RWPE2 (cell line): ENCODE measurements around the gene EPO.
A peak's percentile ranks its signal among the peaks of the same experiment; 100 is the strongest.

Experiments
- ATAC-seq: fragments of 200-7000 bp; cut with Tn5 transposase; 3 replicates; pipeline ENCODE4 v1.9.1; 2021; ENCODE audit warnings: low read depth
- DNase-seq: peaks from one replicate; pipeline ENCODE4 v3.0.0-alpha.2; 2020; ENCODE audit warnings: low spot score
- H3K27ac ChIP-seq: fragments of 450-650 bp; 2 replicates; pipeline ENCODE4 v1.5.1; 2017; ENCODE audit warnings: mild to moderate bottlenecking; ENCODE audit not compliant: poor library complexity, severe bottlenecking
- H3K27me3 ChIP-seq: fragments of 250-450 bp; sonication (Bioruptor Pico); 2 replicates; pipeline ENCODE4 v1.5.1; 2021; ENCODE audit warnings: mild to moderate bottlenecking, moderate library complexity; ENCODE audit not compliant: insufficient read depth, poor library complexity, severe bottlenecking
- H3K36me3 ChIP-seq: fragments of 250-450 bp; sonication (Bioruptor Pico); 2 replicates; pipeline ENCODE4 v1.5.1; 2020; ENCODE audit warnings: low read depth, mild to moderate bottlenecking, moderate library complexity
- H3K4me1 ChIP-seq: fragments of 250-450 bp; sonication (Bioruptor Pico); 2 replicates; pipeline ENCODE4 v1.5.1; 2021; ENCODE audit warnings: mild to moderate bottlenecking, moderate library complexity; ENCODE audit not compliant: insufficient read depth, poor library complexity, severe bottlenecking
- H3K4me3 ChIP-seq: fragments of 250-450 bp; sonication (Bioruptor Pico); 2 replicates; pipeline ENCODE4 v1.5.1; 2021; ENCODE audit warnings: mild to moderate bottlenecking, moderate library complexity; ENCODE audit not compliant: severe bottlenecking
- H3K9me3 ChIP-seq: fragments of 250-450 bp; sonication (Bioruptor Pico); 2 replicates; pipeline ENCODE4 v1.5.1; 2021; ENCODE audit warnings: mild to moderate bottlenecking, moderate library complexity; ENCODE audit not compliant: severe bottlenecking
- CTCF ChIP-seq: fragments of 450-650 bp; IDR thresholded peaks from one replicate; pipeline ENCODE4 v1.5.1; 2017; ENCODE audit warnings: mild to moderate bottlenecking, moderate library complexity; ENCODE audit not compliant: poor library complexity, severe bottlenecking

The EPO gene

DNA sequence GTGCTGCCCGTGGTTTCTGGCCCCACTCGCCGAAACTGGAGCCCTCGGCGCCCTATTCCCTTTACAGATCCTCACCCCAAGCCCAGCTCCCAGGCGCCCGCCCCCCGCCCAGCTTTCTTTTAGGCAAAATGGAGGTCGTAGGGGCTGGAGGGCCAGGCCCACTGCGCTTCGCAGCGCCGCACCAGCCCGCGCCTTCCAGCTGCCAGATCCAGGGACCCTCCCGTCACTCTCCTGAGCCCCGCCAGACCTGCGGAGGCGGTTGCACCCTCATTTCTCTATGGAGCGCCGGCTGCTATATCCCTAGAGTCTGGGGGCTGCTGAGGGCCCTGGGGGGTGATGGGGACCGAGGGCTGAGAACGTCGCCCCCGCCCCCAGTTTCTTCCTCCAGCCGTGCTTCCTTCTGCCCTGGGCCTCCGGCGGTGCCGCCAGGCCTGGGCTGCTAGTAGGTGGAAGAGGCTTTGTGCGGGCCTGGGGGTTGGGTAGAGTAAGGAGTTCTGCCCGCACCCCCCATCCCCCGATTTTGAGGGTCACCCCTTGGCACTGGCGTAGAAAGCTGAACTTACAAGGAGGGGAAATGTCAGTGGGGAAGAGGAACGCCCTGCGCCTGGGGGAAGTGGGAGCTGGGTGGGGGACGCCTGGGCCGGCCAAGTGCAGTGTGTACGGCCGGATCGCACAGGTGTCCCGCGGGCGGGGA, 45.7 kb upstream of the EPO start:
- Histone ChIP-seq H3K4me1 (no peaks in the 10 kb centered on the region), H3K4me3 (peak overlapping the region; percentile 92), H3K27me3 (no peaks in the 10 kb centered on the region), H3K27ac (peak overlapping the region; percentile 75), H3K36me3 (peaks cover 33% of the 10 kb centered on the region), H3K9me3 (no peaks in the 10 kb centered on the region)
- DNase-seq (no peak), ATAC-seq (no peak)
- no peak for TF ChIP-seq CTCF

GRCh38 chr7:100675105-100675451, 45.2 kb upstream of the EPO start:
- peaks cover 35% of the 10 kb centered on the region for H3K36me3 ChIP-seq
- no peaks in the 10 kb centered on the region for H3K9me3 ChIP-seq
- no peaks in the 10 kb centered on the region for H3K4me1 ChIP-seq
- DNase-seq (no peak), ATAC-seq (no peak)
- H3K27ac ChIP-seq: peak overlapping the region; percentile 75
- peak overlapping the region; percentile 92 for H3K4me3 ChIP-seq
- H3K27me3 ChIP-seq: no peaks in the 10 kb centered on the region
- TF ChIP-seq CTCF: no peak

DNA sequence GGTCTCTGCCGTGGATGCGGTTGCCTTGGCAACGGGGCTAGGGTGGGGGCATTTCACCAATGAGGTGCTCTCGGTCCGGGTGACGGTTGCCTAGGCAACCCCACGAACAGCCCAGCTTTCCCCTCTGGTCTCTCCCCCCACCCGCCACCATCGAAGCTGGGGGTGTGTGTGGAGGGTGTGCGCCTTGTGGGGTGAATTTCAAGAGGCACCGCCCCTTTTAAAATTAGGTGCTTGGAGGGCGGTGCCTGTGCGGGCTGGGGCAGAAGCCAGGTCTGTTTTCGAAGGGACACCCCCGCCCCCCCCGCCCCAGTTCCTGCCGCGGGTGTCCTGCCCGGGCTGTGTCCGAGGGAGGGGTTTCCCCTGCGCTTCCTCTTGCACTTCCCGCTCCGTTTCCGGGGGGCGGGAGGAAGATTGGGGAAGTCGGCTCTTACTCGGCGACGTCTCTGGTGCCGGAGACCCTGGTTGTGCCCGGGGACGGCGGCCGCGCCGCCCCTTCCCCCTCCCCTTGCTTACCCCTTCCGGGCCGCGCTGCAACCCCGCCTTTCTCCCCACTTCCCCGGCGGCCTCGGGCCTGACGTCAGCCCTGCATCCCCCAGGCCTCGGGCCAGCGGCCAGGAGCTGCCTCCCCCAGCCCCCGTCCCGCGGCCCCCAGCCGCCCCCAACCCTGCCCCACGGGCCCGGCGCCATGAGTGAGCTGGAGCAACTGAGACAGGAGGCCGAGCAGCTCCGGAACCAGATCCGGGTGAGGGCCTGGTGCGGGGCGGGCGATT, 44.5 kb upstream of the EPO start:
- H3K36me3 ChIP-seq: peaks cover 42% of the 10 kb centered on the region
- H3K9me3 ChIP-seq: no peaks in the 10 kb centered on the region
- TF ChIP-seq CTCF: no peak
- DNase-seq (peak; percentile 80), ATAC-seq (peak; percentile 30)
- peak overlapping the region; percentile 92 for H3K4me3 ChIP-seq
- no peaks in the 10 kb centered on the region for H3K4me1 ChIP-seq
- peak overlapping the region; percentile 75 for H3K27ac ChIP-seq
- H3K27me3 ChIP-seq: no peaks in the 10 kb centered on the region

DNA sequence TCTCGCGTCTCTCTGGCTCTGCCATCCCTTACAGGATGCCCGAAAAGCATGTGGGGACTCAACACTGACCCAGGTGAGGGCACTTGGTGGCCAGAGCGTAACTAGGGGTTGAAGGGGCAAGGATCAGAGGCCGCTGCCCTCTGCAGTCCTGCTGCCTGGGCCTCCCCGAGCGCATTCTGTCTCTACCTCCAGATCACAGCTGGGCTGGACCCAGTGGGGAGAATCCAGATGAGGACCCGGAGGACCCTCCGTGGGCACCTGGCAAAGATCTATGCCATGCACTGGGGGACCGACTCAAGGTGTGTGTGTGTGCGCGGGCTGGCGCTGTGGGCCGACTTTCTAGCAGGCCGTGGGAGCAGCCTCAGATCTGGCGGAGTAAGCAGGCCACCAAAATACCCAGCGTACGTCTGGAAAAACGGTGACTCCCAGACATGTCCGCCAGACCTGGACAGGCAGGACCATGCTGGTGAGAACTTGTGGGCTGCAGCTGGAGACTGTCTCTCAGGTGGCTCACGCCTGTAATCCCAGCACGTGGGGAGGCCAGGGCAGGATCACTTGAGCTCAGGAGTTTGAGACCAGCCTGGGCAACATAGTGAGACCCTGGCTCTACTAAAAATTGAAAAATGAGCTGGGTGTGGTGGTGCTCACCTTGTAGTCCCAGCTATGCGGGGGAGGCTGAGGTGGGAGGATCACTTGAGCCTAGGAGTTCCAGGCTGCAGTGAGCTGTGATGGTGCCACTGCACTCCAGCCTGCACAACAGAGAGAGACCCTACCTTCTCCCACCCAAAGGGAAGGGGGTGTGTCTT, 43.6 kb upstream of the EPO start:
- Histone ChIP-seq H3K4me1 (no peaks in the 10 kb centered on the region), H3K9me3 (no peaks in the 10 kb centered on the region), H3K4me3 (no peak overlapping the region), H3K27me3 (no peaks in the 10 kb centered on the region), H3K36me3 (peaks cover 48% of the 10 kb centered on the region), H3K27ac (peak overlapping the region; percentile 75)
- ATAC-seq: no peak
- TF ChIP-seq CTCF: no peak
- DNase-seq: no peak
